ENCODE data around the gene SLCO1A2.

DNA sequence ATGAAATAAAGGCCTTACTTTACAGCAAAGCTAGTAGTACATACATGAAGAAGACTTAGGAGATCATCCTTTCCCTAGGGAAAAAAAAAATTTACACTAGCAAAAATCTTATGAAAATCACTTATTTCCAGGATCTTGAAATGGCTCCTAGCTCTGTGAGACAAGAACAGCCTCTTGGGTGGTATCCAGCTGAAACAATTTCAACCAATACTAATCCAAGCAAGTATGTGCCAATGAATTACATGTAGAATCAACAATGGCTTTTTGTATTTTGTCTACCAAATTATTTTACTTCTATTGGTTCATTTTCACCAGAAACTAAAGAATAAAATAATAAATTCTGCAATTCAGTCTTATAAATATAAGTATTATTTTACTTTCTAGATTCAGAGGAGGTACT, 2.7 kb upstream of the SLCO1A2 start:
- TF ChIP-seq, protein P1, sequence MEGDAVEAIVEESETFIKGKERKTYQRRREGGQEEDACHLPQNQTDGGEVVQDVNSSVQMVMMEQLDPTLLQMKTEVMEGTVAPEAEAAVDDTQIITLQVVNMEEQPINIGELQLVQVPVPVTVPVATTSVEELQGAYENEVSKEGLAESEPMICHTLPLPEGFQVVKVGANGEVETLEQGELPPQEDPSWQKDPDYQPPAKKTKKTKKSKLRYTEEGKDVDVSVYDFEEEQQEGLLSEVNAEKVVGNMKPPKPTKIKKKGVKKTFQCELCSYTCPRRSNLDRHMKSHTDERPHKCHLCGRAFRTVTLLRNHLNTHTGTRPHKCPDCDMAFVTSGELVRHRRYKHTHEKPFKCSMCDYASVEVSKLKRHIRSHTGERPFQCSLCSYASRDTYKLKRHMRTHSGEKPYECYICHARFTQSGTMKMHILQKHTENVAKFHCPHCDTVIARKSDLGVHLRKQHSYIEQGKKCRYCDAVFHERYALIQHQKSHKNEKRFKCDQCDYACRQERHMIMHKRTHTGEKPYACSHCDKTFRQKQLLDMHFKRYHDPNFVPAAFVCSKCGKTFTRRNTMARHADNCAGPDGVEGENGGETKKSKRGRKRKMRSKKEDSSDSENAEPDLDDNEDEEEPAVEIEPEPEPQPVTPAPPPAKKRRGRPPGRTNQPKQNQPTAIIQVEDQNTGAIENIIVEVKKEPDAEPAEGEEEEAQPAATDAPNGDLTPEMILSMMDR (conservative IDR thresholded peaks at IDR 0.05): no peak
- no peak for TF ChIP-seq ZFX (IDR thresholded peaks at IDR 0.05)
